Measurements from ENCODE around the gene CDH4.

- no peak for TF ChIP-seq CTCF (IDR thresholded peaks at IDR 0.05; ENCODE audit: control extremely low read depth in 1 of 3, insufficient read depth in 1 of 3, low read depth in 1 of 3, low read length in 3 of 3)
- no peak for TF ChIP-seq POLR2A (IDR thresholded peaks at IDR 0.05; ENCODE audit: control extremely low read depth in 1 of 2, low read depth in 2 of 2, low read length in 2 of 2)
- no peak for TF ChIP-seq FOSL1 (IDR thresholded peaks at IDR 0.05; ENCODE audit: insufficient read depth, low read depth, low read length)
- no peak for TF ChIP-seq RFX5 (IDR thresholded peaks at IDR 0.05; ENCODE audit: borderline replicate concordance, low read depth, low read length)
- TF ChIP-seq EGR1 (IDR thresholded peaks at IDR 0.05; ENCODE audit: borderline replicate concordance, low read depth, low read length): no peak
- TF ChIP-seq TAF1 (IDR thresholded peaks at IDR 0.05; ENCODE audit: low read depth, low read length): no peak
- TF ChIP-seq RAD21 (IDR thresholded peaks at IDR 0.05 in 1 of 2, conservative IDR thresholded peaks at IDR 0.05 in 1 of 2; ENCODE audit: low read depth in 2 of 2, low read length in 2 of 2): no peak
- no peak for TF ChIP-seq EZH2 (IDR thresholded peaks at IDR 0.05; ENCODE audit: low read depth, low read length, severe bottlenecking)
- TF ChIP-seq POLR2AphosphoS5 (IDR thresholded peaks at IDR 0.05; ENCODE audit: low read depth, low read length): no peak
- no peak for TF ChIP-seq SIN3A (conservative IDR thresholded peaks at IDR 0.05 in 1 of 2, IDR thresholded peaks at IDR 0.05 in 1 of 2; ENCODE audit: low read depth in 1 of 2, low read length in 2 of 2)
These were observed 514.0 kb downstream of the CDH4 start for GRCh38 chr20:61765871-61766654.

All from H1 (cell line).